H1 (cell line): ENCODE results near the gene RPTOR. TPM values are rescaled to one million over a fixed set of nuclear protein-coding genes. Genes with fewer than 3 reads are reported as not detected.

Experiments
- HDAC6 ChIP-seq: IDR thresholded peaks from one replicate; pipeline ENCODE4 v1.7.1; 2012; ENCODE audit warnings: low read depth, mild to moderate bottlenecking, inconsistent platforms, low read length, moderate library complexity
- polyA plus RNA-seq, 7 experiments: library from polyadenylated mRNA; depleted of rRNA in 3 of 7; stranded (reverse) in 5 of 7; unstranded in 2 of 7; fragments of >200 nt in 5 of 7; fragments of 200-250 nt in 2 of 7; gene quantifications; 1 replicate in 5 of 7; 2 replicates in 1 of 7; 4 replicates in 1 of 7; pipeline versions ENCODE4 v1.2.1 to v1.2.3, GENCODE V29; 2011 to 2013; ENCODE audit warnings: missing spikeins in 2 of 7, mixed read lengths in 2 of 7
- total RNA-seq: library from RNA; stranded (reverse); fragmentation: NEBNext Ultra II Directional; extraction: Animal tissue kit (Norgen Biotek cat#: 25700); gene quantifications from 2 replicates; pipeline ENCODE4 v1.2.1, GENCODE V29; 2021

The RPTOR gene
- total and polyA plus RNA-seq, 2 of the 8 experiments (the other 6 are each of a cell fraction or from before 2014, with no cell fraction given) = 6.9 to 28.7 TPM

DNA sequence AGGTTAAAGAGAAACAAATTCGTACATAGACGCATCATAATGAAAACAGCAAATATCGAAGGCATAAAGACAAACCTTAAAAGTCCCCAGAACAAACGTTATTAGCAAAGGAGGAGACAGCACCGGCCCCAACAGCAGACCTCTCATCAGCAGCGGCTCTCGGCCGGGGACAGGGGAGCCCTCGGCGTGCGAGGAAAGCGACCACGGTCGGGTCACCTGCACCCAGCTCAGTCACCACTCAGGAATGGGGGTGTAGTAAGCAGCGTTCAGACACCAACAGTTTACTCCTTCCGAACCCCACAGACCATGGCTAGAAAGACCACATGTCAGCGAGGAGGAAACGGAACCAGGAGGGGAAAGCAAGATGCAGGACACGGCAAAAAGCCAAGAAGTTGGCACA is 337.7 kb downstream of the RPTOR start (continued):
- TF ChIP-seq HDAC6 = no peak
